Stomach smooth muscle (tissue), 2 donors: ENCODE data around the gene ARHGAP15.

Experiments
- H3K27ac ChIP-seq: one replicate; pipeline ENCODE4 v1.7.0; 2013; ENCODE audit warnings: mild to moderate bottlenecking, low read length, inconsistent platforms
- H3K27me3 ChIP-seq, 2 donors: one replicate each; pipeline ENCODE4 v1.7.0; 2013; ENCODE audit warnings: low read length in 2 of 2; ENCODE audit not compliant: insufficient read depth in 2 of 2, control insufficient read depth in 1 of 2
- H3K36me3 ChIP-seq, 2 donors: one replicate each; pipeline ENCODE4 v1.7.0; 2013; ENCODE audit warnings: low read length in 2 of 2; ENCODE audit not compliant: control insufficient read depth in 2 of 2, insufficient read depth in 2 of 2
- H3K4me1 ChIP-seq: one replicate; pipeline ENCODE4 v1.7.0; 2013; ENCODE audit warnings: low read length; ENCODE audit not compliant: control insufficient read depth, insufficient read depth
- H3K4me3 ChIP-seq, 2 donors: one replicate each; pipeline ENCODE4 v1.7.0; 2013; ENCODE audit warnings: low read length in 2 of 2
- H3K9ac ChIP-seq, 2 donors: one replicate each; pipeline ENCODE4 v1.7.0; 2013; ENCODE audit warnings: low read length in 2 of 2, mild to moderate bottlenecking in 1 of 2
- H3K9me3 ChIP-seq, 2 donors: one replicate each; pipeline ENCODE4 v1.7.0; 2013; ENCODE audit warnings: low read length in 2 of 2; ENCODE audit not compliant: control insufficient read depth in 2 of 2
- donor health status: healthy.
- donor health status: Pancreatic carcinoma.

ARHGAP15 gene

GRCh38 chr2:143617803-143618415 is 488.7 kb downstream of the ARHGAP15 start:
- Histone ChIP-seq H3K9ac (no peak overlapping the region), H3K4me3 (no peak overlapping the region), H3K27me3 (no peaks in the 10 kb centered on the region), H3K4me1 (no peaks in the 10 kb centered on the region), H3K27ac (no peak overlapping the region), H3K36me3 (no peaks in the 10 kb centered on the region), H3K9me3 (no peaks in the 10 kb centered on the region)

- no peaks in the 10 kb centered on the region for H3K27me3 ChIP-seq
- H3K4me1 ChIP-seq: no peaks in the 10 kb centered on the region
- no peaks in the 10 kb centered on the region for H3K9me3 ChIP-seq
- H3K4me3 ChIP-seq: no peak overlapping the region
- no peak overlapping the region for H3K9ac ChIP-seq
- no peak overlapping the region for H3K27ac ChIP-seq
- no peaks in the 10 kb centered on the region for H3K36me3 ChIP-seq
Observed at GRCh38 chr2:143622106-143622505, 492.9 kb downstream of the ARHGAP15 start.

GRCh38 chr2:143623231-143623908 is 494.2 kb downstream of the ARHGAP15 start:
- H3K27me3 ChIP-seq: no peaks in the 10 kb centered on the region
- no peak overlapping the region for H3K4me3 ChIP-seq
- H3K4me1 ChIP-seq: no peaks in the 10 kb centered on the region
- H3K9me3 ChIP-seq: peaks cover 0 to 1% of the 10 kb centered on the region in 2 donors
- H3K9ac ChIP-seq: no peak overlapping the region
- H3K36me3 ChIP-seq: no peaks in the 10 kb centered on the region
- no peak overlapping the region for H3K27ac ChIP-seq

- H3K36me3 ChIP-seq: no peaks in the 10 kb centered on the region
- no peak overlapping the region for H3K9ac ChIP-seq
- H3K27ac ChIP-seq: no peak overlapping the region
- no peak overlapping the region for H3K4me3 ChIP-seq
- H3K4me1 ChIP-seq: no peaks in the 10 kb centered on the region
- no peaks in the 10 kb centered on the region for H3K27me3 ChIP-seq
- peaks cover 0 to 2% of the 10 kb centered on the region in 2 donors for H3K9me3 ChIP-seq
Observed at GRCh38 chr2:143623909-143624260, 494.7 kb downstream of the ARHGAP15 start.

- Histone ChIP-seq H3K4me3 (no peak overlapping the region), H3K9me3 (peaks cover 0 to 2% of the 10 kb centered on the region in 2 donors), H3K36me3 (no peaks in the 10 kb centered on the region), H3K9ac (no peak overlapping the region), H3K27ac (no peak overlapping the region), H3K27me3 (no peaks in the 10 kb centered on the region), H3K4me1 (no peaks in the 10 kb centered on the region)
Observed at GRCh38 chr2:143629340-143629739, 500.1 kb downstream of the ARHGAP15 start.

GRCh38 chr2:143632751-143633374 is 503.6 kb downstream of the ARHGAP15 start:
- no peak overlapping the region for H3K27ac ChIP-seq
- H3K4me3 ChIP-seq: no peak overlapping the region
- no peaks in the 10 kb centered on the region for H3K36me3 ChIP-seq
- H3K4me1 ChIP-seq: no peaks in the 10 kb centered on the region
- H3K9me3 ChIP-seq: peaks cover 0 to 2% of the 10 kb centered on the region in 2 donors
- H3K27me3 ChIP-seq: no peaks in the 10 kb centered on the region
- no peak overlapping the region for H3K9ac ChIP-seq

GRCh38 chr2:143633419-143633818 is 504.2 kb downstream of the ARHGAP15 start:
- H3K9me3 ChIP-seq: no peaks in the 10 kb centered on the region

GRCh38 chr2:143635302-143635701 is 506.1 kb downstream of the ARHGAP15 start:
- no peak overlapping the region for H3K27ac ChIP-seq
- no peaks in the 10 kb centered on the region for H3K27me3 ChIP-seq
- H3K36me3 ChIP-seq: no peaks in the 10 kb centered on the region
- H3K9ac ChIP-seq: no peak overlapping the region
- no peaks in the 10 kb centered on the region for H3K9me3 ChIP-seq
- no peak overlapping the region for H3K4me3 ChIP-seq
- no peaks in the 10 kb centered on the region for H3K4me1 ChIP-seq

More at GRCh38 chr2:143633419-143633818, 504.2 kb downstream of the ARHGAP15 start:
- no peak overlapping the region for H3K27ac ChIP-seq
- H3K4me1 ChIP-seq: no peaks in the 10 kb centered on the region
- H3K27me3 ChIP-seq: no peaks in the 10 kb centered on the region
- H3K9ac ChIP-seq: no peak overlapping the region
- no peaks in the 10 kb centered on the region for H3K36me3 ChIP-seq
- no peak overlapping the region for H3K4me3 ChIP-seq

GRCh38 chr2:143635936-143636335 is 506.7 kb downstream of the ARHGAP15 start:
- no peaks in the 10 kb centered on the region for H3K4me1 ChIP-seq
- H3K4me3 ChIP-seq: no peak overlapping the region

GRCh38 chr2:143640826-143641225 is 511.6 kb downstream of the ARHGAP15 start:
- no peaks in the 10 kb centered on the region for H3K4me1 ChIP-seq
- H3K27me3 ChIP-seq: no peaks in the 10 kb centered on the region
- H3K36me3 ChIP-seq: no peaks in the 10 kb centered on the region
- H3K4me3 ChIP-seq: no peak overlapping the region
- no peak overlapping the region for H3K27ac ChIP-seq
- H3K9me3 ChIP-seq: no peaks in the 10 kb centered on the region
- no peak overlapping the region for H3K9ac ChIP-seq

More at GRCh38 chr2:143635936-143636335, 506.7 kb downstream of the ARHGAP15 start:
- no peak overlapping the region for H3K9ac ChIP-seq
- H3K27ac ChIP-seq: no peak overlapping the region
- H3K27me3 ChIP-seq: no peaks in the 10 kb centered on the region
- H3K36me3 ChIP-seq: no peaks in the 10 kb centered on the region
- H3K9me3 ChIP-seq: no peaks in the 10 kb centered on the region
